ENCODE measurements around the gene EPS8. TPM values are rescaled to one million over a fixed set of nuclear protein-coding genes. Genes with fewer than 3 reads are reported as not detected.
A peak's percentile ranks its signal among the peaks of the same experiment; 100 is the strongest.

The EPS8 gene
- polyA plus RNA-seq, 1 of the 3 experiments (the other 2 are of a cell fraction), result 19.8 TPM

DNA sequence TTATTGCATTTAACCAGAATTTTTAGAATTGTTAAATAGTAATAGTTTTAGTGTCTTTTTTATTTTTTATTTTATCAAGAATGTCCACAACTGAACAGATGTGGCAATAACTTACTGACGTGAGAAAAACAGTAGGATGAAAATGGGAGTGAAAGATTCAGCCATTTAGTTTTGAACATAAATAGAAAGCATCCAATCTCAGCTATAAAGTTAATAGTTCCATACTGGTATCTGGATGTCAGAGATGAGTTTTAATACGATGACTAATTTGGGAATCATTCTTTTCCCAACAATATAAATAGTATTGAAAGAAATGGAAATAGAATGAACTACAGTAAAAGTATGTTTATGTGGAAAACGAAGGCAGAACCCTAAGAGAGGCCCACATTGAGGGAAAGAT lies 159.4 kb downstream of the EPS8 start:
- TF ChIP-seq TCF12 (IDR thresholded peaks at IDR 0.05) (peak; percentile 53), YY1 (IDR thresholded peaks at IDR 0.05; ENCODE audit: low read depth) (no peak), FOSL2 (IDR thresholded peaks at IDR 0.05; ENCODE audit: borderline replicate concordance, low read depth) (peak; percentile 54; the same call in 1 of the 2 replicates), CHD2 (IDR thresholded peaks at IDR 0.05; ENCODE audit: low read length, partially characterized antibody) (no peak), MEF2A (IDR thresholded peaks at IDR 0.05; ENCODE audit: borderline replicate concordance, low read depth) (peak; percentile 38; the same call in 1 of the 2 replicates), JUND (IDR thresholded peaks at IDR 0.05) (peak; percentile 48; the same call in 1 of the 2 replicates)
- TF ChIP-seq, protein P1, sequence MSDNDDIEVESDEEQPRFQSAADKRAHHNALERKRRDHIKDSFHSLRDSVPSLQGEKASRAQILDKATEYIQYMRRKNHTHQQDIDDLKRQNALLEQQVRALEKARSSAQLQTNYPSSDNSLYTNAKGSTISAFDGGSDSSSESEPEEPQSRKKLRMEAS (IDR thresholded peaks at IDR 0.05; ENCODE audit: low read depth), result no peak
- TF ChIP-seq, protein P2, sequence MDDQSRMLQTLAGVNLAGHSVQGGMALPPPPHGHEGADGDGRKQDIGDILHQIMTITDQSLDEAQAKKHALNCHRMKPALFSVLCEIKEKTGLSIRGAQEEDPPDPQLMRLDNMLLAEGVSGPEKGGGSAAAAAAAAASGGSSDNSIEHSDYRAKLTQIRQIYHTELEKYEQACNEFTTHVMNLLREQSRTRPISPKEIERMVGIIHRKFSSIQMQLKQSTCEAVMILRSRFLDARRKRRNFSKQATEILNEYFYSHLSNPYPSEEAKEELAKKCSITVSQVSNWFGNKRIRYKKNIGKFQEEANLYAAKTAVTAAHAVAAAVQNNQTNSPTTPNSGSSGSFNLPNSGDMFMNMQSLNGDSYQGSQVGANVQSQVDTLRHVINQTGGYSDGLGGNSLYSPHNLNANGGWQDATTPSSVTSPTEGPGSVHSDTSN (IDR thresholded peaks at IDR 0.05), result peak; percentile 17; the same call in 1 of the 2 replicates
- TF ChIP-seq, protein P3, sequence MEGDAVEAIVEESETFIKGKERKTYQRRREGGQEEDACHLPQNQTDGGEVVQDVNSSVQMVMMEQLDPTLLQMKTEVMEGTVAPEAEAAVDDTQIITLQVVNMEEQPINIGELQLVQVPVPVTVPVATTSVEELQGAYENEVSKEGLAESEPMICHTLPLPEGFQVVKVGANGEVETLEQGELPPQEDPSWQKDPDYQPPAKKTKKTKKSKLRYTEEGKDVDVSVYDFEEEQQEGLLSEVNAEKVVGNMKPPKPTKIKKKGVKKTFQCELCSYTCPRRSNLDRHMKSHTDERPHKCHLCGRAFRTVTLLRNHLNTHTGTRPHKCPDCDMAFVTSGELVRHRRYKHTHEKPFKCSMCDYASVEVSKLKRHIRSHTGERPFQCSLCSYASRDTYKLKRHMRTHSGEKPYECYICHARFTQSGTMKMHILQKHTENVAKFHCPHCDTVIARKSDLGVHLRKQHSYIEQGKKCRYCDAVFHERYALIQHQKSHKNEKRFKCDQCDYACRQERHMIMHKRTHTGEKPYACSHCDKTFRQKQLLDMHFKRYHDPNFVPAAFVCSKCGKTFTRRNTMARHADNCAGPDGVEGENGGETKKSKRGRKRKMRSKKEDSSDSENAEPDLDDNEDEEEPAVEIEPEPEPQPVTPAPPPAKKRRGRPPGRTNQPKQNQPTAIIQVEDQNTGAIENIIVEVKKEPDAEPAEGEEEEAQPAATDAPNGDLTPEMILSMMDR (IDR thresholded peaks at IDR 0.05), result no peak
- Histone ChIP-seq H3K4me2 (peak overlapping the region; percentile 55), H3K9me2 (no peaks in the 10 kb centered on the region), H3K27ac (ENCODE audit: low read depth in 2 of 2, low read length in 1 of 2) (peak overlapping the region; percentile 82 to 100; a peak in 3 of 4 replicates), H3K4me3 (ENCODE audit: low read depth in 2 of 2, low read length in 1 of 2) (no peak overlapping the region), H3K27me3 (ENCODE audit: insufficient read depth) (no peaks in the 10 kb centered on the region), H3F3A (replicated peaks; ENCODE audit: insufficient read depth) (peaks cover 63% of the 10 kb centered on the region), H3K79me2 (ENCODE audit: insufficient read depth) (no peaks in the 10 kb centered on the region), H3K9ac (peak overlapping the region; percentile 80), H2AFZ (ENCODE audit: low read depth) (no peak overlapping the region), H4K20me1 (ENCODE audit: insufficient read depth) (no peaks in the 10 kb centered on the region), H3K9me3 (no peaks in the 10 kb centered on the region), H3K36me3 (replicated peaks in 1 of 2; ENCODE audit: control insufficient read depth in 1 of 2, insufficient read depth in 2 of 2, low read length in 1 of 2) (peaks cover 0 to 3% of the 10 kb centered on the region in 2 experiments), H3K4me1 (ENCODE audit: control insufficient read depth in 1 of 2, insufficient read depth in 2 of 2, low read depth in 1 of 2, low read length in 1 of 2) (peaks cover 7 to 53% of the 10 kb centered on the region in 2 experiments)
- ChIA-PET POLR2A (no interaction called here), CTCF (interaction anchor here (0.8 kb wide), 1 partner anchor 13 kb away, joined by 3 read pairs; no protein-coding TSS in a partner anchor)
- DNase-seq, result no peak
- 9% methylated on average over 3 of the region's 3 CpGs for WGBS (ENCODE audit: low lambda C conversion rate)

DNA sequence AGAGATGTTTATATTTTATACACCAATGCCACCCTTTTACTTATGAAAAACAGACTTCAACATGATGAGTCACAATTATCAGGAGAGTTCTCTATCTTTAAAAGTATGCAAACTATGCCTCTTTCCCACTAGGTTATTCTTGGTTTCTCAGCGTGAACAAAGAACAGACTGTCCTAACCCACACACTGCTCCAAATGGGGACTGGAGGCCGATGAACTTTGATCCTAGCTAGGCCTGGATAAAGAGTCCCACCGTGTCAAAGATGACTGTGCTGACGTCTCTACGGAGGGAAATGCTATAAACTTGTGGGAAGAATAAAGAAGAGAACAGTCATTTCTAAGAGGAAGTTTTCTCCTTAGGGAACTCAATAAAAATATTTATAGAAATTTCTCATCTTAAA lies 160.1 kb downstream of the EPS8 start:
- Histone ChIP-seq H3K9ac (peak overlapping the region; percentile 80), H3K9me2 (no peaks in the 10 kb centered on the region), H3F3A (replicated peaks; ENCODE audit: insufficient read depth) (peaks cover 58% of the 10 kb centered on the region), H3K9me3 (no peaks in the 10 kb centered on the region), H2AFZ (ENCODE audit: low read depth) (no peak overlapping the region), H3K4me1 (ENCODE audit: control insufficient read depth in 1 of 2, insufficient read depth in 2 of 2, low read depth in 1 of 2, low read length in 1 of 2) (peaks cover 7 to 47% of the 10 kb centered on the region in 2 experiments), H3K79me2 (ENCODE audit: insufficient read depth) (no peaks in the 10 kb centered on the region), H3K4me3 (ENCODE audit: low read depth in 2 of 2, low read length in 1 of 2) (no peak overlapping the region), H4K20me1 (ENCODE audit: insufficient read depth) (no peaks in the 10 kb centered on the region), H3K27me3 (ENCODE audit: insufficient read depth) (no peaks in the 10 kb centered on the region), H3K27ac (ENCODE audit: low read depth in 2 of 2, low read length in 1 of 2) (peak overlapping the region; percentile 82 to 100; a peak in 3 of 4 replicates), H3K4me2 (peak overlapping the region; percentile 55), H3K36me3 (replicated peaks in 1 of 2; ENCODE audit: control insufficient read depth in 1 of 2, insufficient read depth in 2 of 2, low read length in 1 of 2) (peaks cover 0 to 4% of the 10 kb centered on the region in 2 experiments)
- 6% methylated on average over 5 of the region's 5 CpGs for WGBS (ENCODE audit: low lambda C conversion rate)
- no peak for DNase-seq
- ChIA-PET CTCF (no interaction called here), POLR2A (no interaction called here)
- TF ChIP-seq YY1 (IDR thresholded peaks at IDR 0.05; ENCODE audit: low read depth) (0 out of 2 replicates have a peak, but pooled peaks have one; percentile 27), TEAD4 (IDR thresholded peaks at IDR 0.05; ENCODE audit: borderline replicate concordance, insufficient read depth) (peak; percentile 76), SMC3 (IDR thresholded peaks at IDR 0.05; ENCODE audit: low read depth, low read length) (no peak), NRF1 (IDR thresholded peaks at IDR 0.05; ENCODE audit: low read depth, low read length) (no peak), MXI1 (IDR thresholded peaks at IDR 0.05; ENCODE audit: low read depth, low read length) (no peak), GABPA (IDR thresholded peaks at IDR 0.05; ENCODE audit: low read depth) (no peak), TAF1 (IDR thresholded peaks at IDR 0.05; ENCODE audit: borderline replicate concordance, low read depth, low read length) (no peak), TCF12 (IDR thresholded peaks at IDR 0.05) (peak; percentile 93), EP300 (IDR thresholded peaks at IDR 0.05; ENCODE audit: borderline replicate concordance in 1 of 2, low read depth in 1 of 2, low read length in 1 of 2) (peak in 1 of 2 experiments; percentile 84; a peak in 1 of 4 replicates), MEF2A (IDR thresholded peaks at IDR 0.05; ENCODE audit: borderline replicate concordance, low read depth) (peak; percentile 88), ELF1 (IDR thresholded peaks at IDR 0.05) (no peak)
- TF ChIP-seq, protein P4, sequence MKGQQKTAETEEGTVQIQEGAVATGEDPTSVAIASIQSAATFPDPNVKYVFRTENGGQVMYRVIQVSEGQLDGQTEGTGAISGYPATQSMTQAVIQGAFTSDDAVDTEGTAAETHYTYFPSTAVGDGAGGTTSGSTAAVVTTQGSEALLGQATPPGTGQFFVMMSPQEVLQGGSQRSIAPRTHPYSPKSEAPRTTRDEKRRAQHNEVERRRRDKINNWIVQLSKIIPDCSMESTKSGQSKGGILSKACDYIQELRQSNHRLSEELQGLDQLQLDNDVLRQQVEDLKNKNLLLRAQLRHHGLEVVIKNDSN (IDR thresholded peaks at IDR 0.05; ENCODE audit: borderline replicate concordance, low read depth), result no peak
- TF ChIP-seq, protein P3 (IDR thresholded peaks at IDR 0.05), result no peak
- TF ChIP-seq, protein P5, sequence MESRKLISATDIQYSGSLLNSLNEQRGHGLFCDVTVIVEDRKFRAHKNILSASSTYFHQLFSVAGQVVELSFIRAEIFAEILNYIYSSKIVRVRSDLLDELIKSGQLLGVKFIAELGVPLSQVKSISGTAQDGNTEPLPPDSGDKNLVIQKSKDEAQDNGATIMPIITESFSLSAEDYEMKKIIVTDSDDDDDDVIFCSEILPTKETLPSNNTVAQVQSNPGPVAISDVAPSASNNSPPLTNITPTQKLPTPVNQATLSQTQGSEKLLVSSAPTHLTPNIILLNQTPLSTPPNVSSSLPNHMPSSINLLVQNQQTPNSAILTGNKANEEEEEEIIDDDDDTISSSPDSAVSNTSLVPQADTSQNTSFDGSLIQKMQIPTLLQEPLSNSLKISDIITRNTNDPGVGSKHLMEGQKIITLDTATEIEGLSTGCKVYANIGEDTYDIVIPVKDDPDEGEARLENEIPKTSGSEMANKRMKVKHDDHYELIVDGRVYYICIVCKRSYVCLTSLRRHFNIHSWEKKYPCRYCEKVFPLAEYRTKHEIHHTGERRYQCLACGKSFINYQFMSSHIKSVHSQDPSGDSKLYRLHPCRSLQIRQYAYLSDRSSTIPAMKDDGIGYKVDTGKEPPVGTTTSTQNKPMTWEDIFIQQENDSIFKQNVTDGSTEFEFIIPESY (IDR thresholded peaks at IDR 0.05; ENCODE audit: borderline replicate concordance, low read depth), result no peak

All from SK-N-SH (cell line).